H9 (cell line): Measurements from ENCODE around the gene STPG3. TPM values are rescaled to one million over a fixed set of nuclear protein-coding genes. Genes with fewer than 3 reads are reported as not detected.

Source experiments
- DNase-seq: peaks from one replicate; pipeline ENCODE4 v3.0.0-alpha.2; 2017
- H2AFZ ChIP-seq: one replicate; pipeline ENCODE4 v1.6.1; 2013; ENCODE audit warnings: mild to moderate bottlenecking, low read length, control low read depth, moderate library complexity
- H2AK5ac ChIP-seq: 2 replicates; pipeline ENCODE4 v1.6.1; 2013; ENCODE audit warnings: low read length, control low read depth, mixed read lengths; ENCODE audit not compliant: insufficient read length
- H2BK120ac ChIP-seq: one replicate; pipeline ENCODE4 v1.6.1; 2013; ENCODE audit warnings: low read depth, mild to moderate bottlenecking, low read length, control low read depth, inconsistent platforms; ENCODE audit not compliant: poor library complexity, severe bottlenecking
- H2BK12ac ChIP-seq: 2 replicates; pipeline ENCODE4 v1.6.1; 2013; ENCODE audit warnings: low read length, control low read depth, mixed read lengths, low read depth; ENCODE audit not compliant: insufficient read length
- H2BK15ac ChIP-seq: 2 replicates; pipeline ENCODE4 v1.6.1; 2013; ENCODE audit warnings: low read depth, low read length, control low read depth
- H2BK20ac ChIP-seq: one replicate; pipeline ENCODE4 v1.6.1; 2013; ENCODE audit warnings: low read depth, mild to moderate bottlenecking, low read length, control low read depth, inconsistent platforms; ENCODE audit not compliant: poor library complexity, severe bottlenecking
- H2BK5ac ChIP-seq: 2 replicates; pipeline ENCODE4 v1.6.1; 2013; ENCODE audit warnings: low read length, control low read depth, mixed read lengths; ENCODE audit not compliant: insufficient read length
- H3K14ac ChIP-seq: 2 replicates; pipeline ENCODE4 v1.6.1; 2013; ENCODE audit warnings: low read length, control low read depth; ENCODE audit not compliant: insufficient read depth
- H3K18ac ChIP-seq: 2 replicates; pipeline ENCODE4 v1.6.1; 2013; ENCODE audit warnings: low read depth, mild to moderate bottlenecking, mixed read lengths, low read length, control low read depth; ENCODE audit not compliant: insufficient read length
- H3K23ac ChIP-seq: 2 replicates; pipeline ENCODE4 v1.6.1; 2013; ENCODE audit warnings: low read length, control low read depth, mixed read lengths, low read depth; ENCODE audit not compliant: insufficient read length
- H3K23me2 ChIP-seq: 2 replicates; pipeline ENCODE4 v1.6.1; 2013; ENCODE audit warnings: low read depth, mild to moderate bottlenecking, mixed read lengths, low read length, control low read depth; ENCODE audit not compliant: insufficient read length, poor library complexity, severe bottlenecking
- H3K27ac ChIP-seq: 2 replicates; pipeline ENCODE4 v1.5.1; 2013; ENCODE audit warnings: low read length, control low read depth, mixed read lengths, low read depth; ENCODE audit not compliant: insufficient read length
- H3K27me3 ChIP-seq: 2 replicates; pipeline ENCODE4 v1.6.1; 2013; ENCODE audit warnings: low read length, control low read depth, inconsistent platforms; ENCODE audit not compliant: insufficient read depth
- H3K4ac ChIP-seq: 2 replicates; pipeline ENCODE4 v1.6.1; 2013; ENCODE audit warnings: low read depth, mild to moderate bottlenecking, control low read depth, inconsistent platforms, low read length, moderate library complexity
- H3K4me1 ChIP-seq: 2 replicates; pipeline ENCODE4 v1.6.1; 2013; ENCODE audit warnings: low read length, control low read depth, inconsistent platforms; ENCODE audit not compliant: insufficient read depth
- H3K4me2 ChIP-seq: 2 replicates; pipeline ENCODE4 v1.6.1; 2013; ENCODE audit warnings: low read length, control low read depth, mixed read lengths; ENCODE audit not compliant: insufficient read length, insufficient read depth
- H3K56ac ChIP-seq: 2 replicates; pipeline ENCODE4 v1.6.1; 2013; ENCODE audit warnings: low read depth, mild to moderate bottlenecking, mixed read lengths, low read length, control low read depth; ENCODE audit not compliant: insufficient read length
- H3K79me1 ChIP-seq: 2 replicates; pipeline ENCODE4 v1.6.1; 2013; ENCODE audit warnings: low read depth, mild to moderate bottlenecking, moderate library complexity, low read length, control low read depth, inconsistent platforms; ENCODE audit not compliant: insufficient read depth, poor library complexity, severe bottlenecking
- H3K79me2 ChIP-seq: 2 replicates; pipeline ENCODE4 v1.6.1; 2013; ENCODE audit warnings: low read length, control low read depth, inconsistent platforms; ENCODE audit not compliant: insufficient read depth
- H3K9ac ChIP-seq: 2 replicates; pipeline ENCODE4 v1.6.1; 2013; ENCODE audit warnings: low read length, control low read depth, mixed read lengths; ENCODE audit not compliant: insufficient read length; ENCODE audit errors: extremely low read depth
- H3K9me3 ChIP-seq: one replicate; pipeline ENCODE4 v1.6.1; 2013; ENCODE audit warnings: low read depth, low read length, inconsistent platforms; ENCODE audit not compliant: control insufficient read depth
- H3T11ph ChIP-seq: one replicate; pipeline ENCODE4 v1.6.1; 2013; ENCODE audit warnings: mild to moderate bottlenecking, low read length, control low read depth, inconsistent platforms
- H4K20me1 ChIP-seq: one replicate; pipeline ENCODE4 v1.6.1; 2013; ENCODE audit not compliant: control insufficient read depth, insufficient read length, insufficient read depth
- H4K5ac ChIP-seq: 2 replicates; pipeline ENCODE4 v1.6.1; 2013; ENCODE audit warnings: low read depth, mild to moderate bottlenecking, mixed read lengths, low read length, control low read depth; ENCODE audit not compliant: insufficient read length
- H4K8ac ChIP-seq: replicated peaks from 2 replicates; pipeline ENCODE4 v1.6.1; 2013; ENCODE audit warnings: low read length, control low read depth, mixed read lengths, low read depth; ENCODE audit not compliant: insufficient read length
- H4K91ac ChIP-seq: 2 replicates; pipeline ENCODE4 v1.6.1; 2013; ENCODE audit warnings: low read depth, mild to moderate bottlenecking, moderate library complexity, mixed read lengths, low read length, control low read depth; ENCODE audit not compliant: insufficient read length
- H3K27ac Mint-ChIP-seq, 3 experiments: 2 replicates in 2 of 3; 3 replicates in 1 of 3; pipeline ENCODE4 v1.8.0; 2020 to 2021; ENCODE audit warnings: mixed read lengths in 3 of 3, mild to moderate bottlenecking in 1 of 3, moderate library complexity in 1 of 3
- H3K27me3 Mint-ChIP-seq: 2 replicates; pipeline ENCODE4 v1.8.0; 2021; ENCODE audit warnings: low read depth, mild to moderate bottlenecking, moderate library complexity, mixed read lengths
- H3K36me3 Mint-ChIP-seq, 3 experiments: 2 replicates in 2 of 3; 3 replicates in 1 of 3; pipeline ENCODE4 v1.8.0; 2020 to 2021; ENCODE audit warnings: low read depth in 3 of 3, mixed read lengths in 3 of 3; ENCODE audit not compliant: insufficient read depth in 1 of 3
- H3K4me1 Mint-ChIP-seq, 2 experiments: 2 replicates each; pipeline ENCODE4 v1.8.0; 2020; ENCODE audit warnings: mixed read lengths in 2 of 2
- H3K4me3 Mint-ChIP-seq, 2 experiments: 2 replicates in 1 of 2; 3 replicates in 1 of 2; pipeline ENCODE4 v1.8.0; 2020 to 2021; ENCODE audit warnings: mild to moderate bottlenecking in 2 of 2, mixed read lengths in 2 of 2, moderate library complexity in 1 of 2
- H3K9me3 Mint-ChIP-seq, 2 experiments: 2 replicates in 1 of 2; 3 replicates in 1 of 2; pipeline ENCODE4 v1.8.0; 2020; ENCODE audit warnings: mild to moderate bottlenecking in 2 of 2, mixed read lengths in 2 of 2, moderate library complexity in 1 of 2
- CTCF ChIP-seq: fragments of 200-600 bp; sonication (generic); conservative IDR thresholded peaks from 3 replicates; pipeline ENCODE4 v1.8.0; 2021; ENCODE audit warnings: antibody characterized with exemption, mild to moderate bottlenecking
- WGBS: extraction: QIAGEN DNeasy Blood & Tissue Kit; methylation state at CpG from one replicate; pipeline ENCODE4 v1.1.7; 2013; ENCODE audit warnings: missing lambda C conversion rate, low lambda C conversion rate, mixed read lengths; ENCODE audit not compliant: insufficient read length; ENCODE audit errors: extremely low coverage; 5-methylcytosine and 5-hydroxymethylcytosine counted together
- total RNA-seq: library from RNA; stranded (reverse); gene quantifications from 2 replicates; pipeline ENCODE4 v1.2.1, GENCODE V29; 2021

STPG3 gene
- total RNA-seq, 1 experiment from 2014 or later = not detected

GRCh38 chr9:137272241-137273094 is 21.4 kb downstream of the STPG3 start:
- DNase-seq = no peak
- Histone ChIP-seq H2BK12ac (no peak overlapping the region), H3K23ac (no peak overlapping the region), H3K9me3 (no peaks in the 10 kb centered on the region), H2BK120ac (no peak overlapping the region), H3K23me2 (peaks cover 4% of the 10 kb centered on the region), H3K79me1 (no peaks in the 10 kb centered on the region), H2AK5ac (no peak overlapping the region), H2BK15ac (no peak overlapping the region), H3K4me2 (no peak overlapping the region), H3K4ac (no peak overlapping the region), H3K4me1 (no peaks in the 10 kb centered on the region), H3K56ac (no peak overlapping the region), H3T11ph (no peak overlapping the region), H4K91ac (no peak overlapping the region), H2AFZ (no peak overlapping the region), H4K20me1 (no peaks in the 10 kb centered on the region), H4K8ac (no peak overlapping the region), H3K9ac (no peak overlapping the region), H2BK20ac (no peak overlapping the region), H4K5ac (no peak overlapping the region), H3K27ac (no peak overlapping the region), H3K14ac (no peak overlapping the region), H3K79me2 (no peaks in the 10 kb centered on the region), H3K27me3 (no peaks in the 10 kb centered on the region), H2BK5ac (no peak overlapping the region), H3K18ac (no peak overlapping the region)
- TF ChIP-seq CTCF = no peak
- 0 out of 7 replicates have a peak overlapping the region, but pooled peaks of 1 of the 3 experiments have one; percentile 55 for H3K27ac Mint-ChIP-seq
- H3K4me3 Mint-ChIP-seq = no peak overlapping the region
- H3K4me1 Mint-ChIP-seq = peaks cover 19 to 26% of the 10 kb centered on the region in 2 experiments
- H3K9me3 Mint-ChIP-seq = no peaks in the 10 kb centered on the region; a peak in 1 of 5 replicates
- H3K36me3 Mint-ChIP-seq = peaks cover 11 to 32% (median 32%) of the 10 kb centered on the region in 3 experiments; a peak in 6 of 7 replicates
- WGBS = no CpG with 5 or more reads among the region's 39 CpGs
- H3K27me3 Mint-ChIP-seq = no peaks in the 10 kb centered on the region
